HTR-8/SVneo (cell line): ENCODE data around the gene PTAR1.

Experiments used
- DNase-seq: peaks from one replicate; pipeline ENCODE4 v3.0.0; 2011; ENCODE audit warnings: low spot score, mixed read lengths; ENCODE audit not compliant: insufficient read length
- FAIRE-seq: peaks from 2 replicates; lab custom pipeline; 2011; peaks lifted over from hg19 to GRCh38; lab: Jason Lieb, UNC

Gene PTAR1

GRCh38 chr9:69675563-69675962 is 84.2 kb downstream of the PTAR1 start:
- FAIRE-seq (no peak), DNase-seq (no peak)

GRCh38 chr9:69674716-69675438 is 84.9 kb downstream of the PTAR1 start:
- FAIRE-seq: no peak
- DNase-seq: no peak

GRCh38 chr9:69674112-69674685 is 85.6 kb downstream of the PTAR1 start:
- FAIRE-seq: no peak
- no peak for DNase-seq

- no peak for FAIRE-seq
- no peak for DNase-seq
Measured at GRCh38 chr9:69673311-69673640, 86.5 kb downstream of the PTAR1 start.

- FAIRE-seq (no peak), DNase-seq (peak; percentile 71)
Measured at GRCh38 chr9:69672596-69673310, 87.1 kb downstream of the PTAR1 start.

- DNase-seq (peak; percentile 32), FAIRE-seq (peak; percentile 59)
Measured at GRCh38 chr9:69671879-69672595, 87.8 kb downstream of the PTAR1 start, which contains the start of gene APBA1. Gene APBA1 (minus strand): TSS chr9:69672371.

GRCh38 chr9:69671311-69671878 is 88.4 kb downstream of the PTAR1 start:
- FAIRE-seq (peak; percentile 4), DNase-seq (no peak)

- DNase-seq (no peak), FAIRE-seq (no peak)
Measured at GRCh38 chr9:69667306-69667705, 92.5 kb downstream of the PTAR1 start.

- DNase-seq (no peak), FAIRE-seq (no peak)
Measured at GRCh38 chr9:69660304-69660703, 99.5 kb downstream of the PTAR1 start.
